ENCODE measurements around the gene LIN37. TPM values are rescaled to one million over a fixed set of nuclear protein-coding genes. Genes with fewer than 3 reads are reported as not detected.
"Not testable (repeated sequence)": the region's sequence is repeated elsewhere in the genome, so short reads cannot be mapped to it uniquely, and the experiment has no call there.

LIN37 gene
- total RNA-seq, 1 donor from 2014 or later: 14.3 TPM

- ATAC-seq (ENCODE audit: low read depth) (no peak), DNase-seq (no peak)
- Mint-ChIP-seq H3K9me3 (no peaks in the 10 kb centered on the region), H3K27ac (no peak overlapping the region), H3K4me3 (no peak overlapping the region), H3K36me3 (ENCODE audit: low read depth) (peaks cover 41% of the 10 kb centered on the region), H3K4me1 (no peaks in the 10 kb centered on the region), H3K27me3 (no peaks in the 10 kb centered on the region)
- intact Hi-C loops (cut with micrococcal nuclease): no loop called here
- POLR2A ChIA-PET: no interaction called here
- CTCF ChIA-PET: no interaction called here
- TF ChIP-seq, protein P1, sequence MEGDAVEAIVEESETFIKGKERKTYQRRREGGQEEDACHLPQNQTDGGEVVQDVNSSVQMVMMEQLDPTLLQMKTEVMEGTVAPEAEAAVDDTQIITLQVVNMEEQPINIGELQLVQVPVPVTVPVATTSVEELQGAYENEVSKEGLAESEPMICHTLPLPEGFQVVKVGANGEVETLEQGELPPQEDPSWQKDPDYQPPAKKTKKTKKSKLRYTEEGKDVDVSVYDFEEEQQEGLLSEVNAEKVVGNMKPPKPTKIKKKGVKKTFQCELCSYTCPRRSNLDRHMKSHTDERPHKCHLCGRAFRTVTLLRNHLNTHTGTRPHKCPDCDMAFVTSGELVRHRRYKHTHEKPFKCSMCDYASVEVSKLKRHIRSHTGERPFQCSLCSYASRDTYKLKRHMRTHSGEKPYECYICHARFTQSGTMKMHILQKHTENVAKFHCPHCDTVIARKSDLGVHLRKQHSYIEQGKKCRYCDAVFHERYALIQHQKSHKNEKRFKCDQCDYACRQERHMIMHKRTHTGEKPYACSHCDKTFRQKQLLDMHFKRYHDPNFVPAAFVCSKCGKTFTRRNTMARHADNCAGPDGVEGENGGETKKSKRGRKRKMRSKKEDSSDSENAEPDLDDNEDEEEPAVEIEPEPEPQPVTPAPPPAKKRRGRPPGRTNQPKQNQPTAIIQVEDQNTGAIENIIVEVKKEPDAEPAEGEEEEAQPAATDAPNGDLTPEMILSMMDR (IDR thresholded peaks at IDR 0.05): no peak
These were observed 18.3 kb downstream of the LIN37 start for GRCh38 chr19:35766571-35767104.

GRCh38 chr19:35767288-35768081 lies 19.1 kb downstream of the LIN37 start:
- Mint-ChIP-seq H3K4me3 (no peak overlapping the region), H3K36me3 (ENCODE audit: low read depth) (peaks cover 35% of the 10 kb centered on the region), H3K27ac (no peak overlapping the region), H3K4me1 (no peaks in the 10 kb centered on the region), H3K9me3 (no peaks in the 10 kb centered on the region), H3K27me3 (no peaks in the 10 kb centered on the region)
- TF ChIP-seq, protein P1 (IDR thresholded peaks at IDR 0.05): no peak
- no peak for DNase-seq
- ATAC-seq (ENCODE audit: low read depth): no peak
- intact Hi-C loops (cut with micrococcal nuclease): no loop called here
- POLR2A ChIA-PET: no interaction called here
- CTCF ChIA-PET: no interaction called here

DNA sequence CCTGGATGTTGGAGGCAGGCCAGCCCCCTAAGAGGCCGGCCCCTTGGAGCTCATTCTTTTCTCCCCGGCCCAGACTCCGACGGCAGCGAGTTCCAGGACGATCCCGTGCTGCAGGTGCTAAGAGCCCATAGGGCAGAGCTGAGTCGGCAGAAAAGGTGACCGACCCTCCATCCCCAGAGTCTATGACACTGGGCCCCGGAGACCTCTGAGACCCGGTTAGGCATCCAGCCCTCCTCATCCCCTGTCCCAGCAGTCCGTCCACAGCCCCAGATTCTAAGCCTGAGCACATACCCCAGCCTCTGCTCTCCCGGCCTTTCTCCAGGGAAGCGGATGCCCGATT lies 19.7 kb downstream of the LIN37 start:
- H3K27ac Mint-ChIP-seq: no peak overlapping the region
- H3K4me3 Mint-ChIP-seq: no peak overlapping the region
- H3K27me3 Mint-ChIP-seq: no peaks in the 10 kb centered on the region
- CTCF ChIA-PET: no interaction called here
- intact Hi-C loops (cut with micrococcal nuclease): no loop called here
- no peak for DNase-seq
- H3K4me1 Mint-ChIP-seq: no peaks in the 10 kb centered on the region
- POLR2A ChIA-PET: no interaction called here
- peaks cover 35% of the 10 kb centered on the region for H3K36me3 Mint-ChIP-seq (ENCODE audit: low read depth)
- ATAC-seq (ENCODE audit: low read depth): no peak
- no peaks in the 10 kb centered on the region for H3K9me3 Mint-ChIP-seq
- TF ChIP-seq, protein P1 (IDR thresholded peaks at IDR 0.05): no peak

DNA sequence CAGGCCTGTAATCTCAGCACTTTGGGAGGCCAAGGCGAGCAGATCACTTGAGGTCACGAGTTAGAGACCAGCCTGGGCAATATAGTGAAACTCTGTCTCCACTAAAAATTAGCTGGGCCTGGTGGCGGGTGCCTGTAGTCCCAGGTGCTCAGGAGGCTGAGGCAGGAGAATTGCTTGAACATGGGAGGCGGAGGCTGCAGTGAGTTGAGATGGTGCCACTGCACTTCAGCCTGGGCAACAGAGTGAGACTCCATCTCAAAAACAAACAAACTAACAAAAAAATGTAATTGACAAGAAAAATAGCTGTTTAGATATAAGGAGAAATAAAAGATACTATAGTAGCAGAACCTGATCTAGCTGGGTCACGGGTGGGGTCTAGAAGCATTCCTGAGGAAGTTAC lies 24.0 kb downstream of the LIN37 start:
- not testable (repeated sequence) for H3K4me1 Mint-ChIP-seq
- POLR2A ChIA-PET: interaction anchor here (0.8 kb wide), 1 partner anchor 24 kb away, joined by 5 read pairs; the partner anchor contains the start of gene LIN37

DNA sequence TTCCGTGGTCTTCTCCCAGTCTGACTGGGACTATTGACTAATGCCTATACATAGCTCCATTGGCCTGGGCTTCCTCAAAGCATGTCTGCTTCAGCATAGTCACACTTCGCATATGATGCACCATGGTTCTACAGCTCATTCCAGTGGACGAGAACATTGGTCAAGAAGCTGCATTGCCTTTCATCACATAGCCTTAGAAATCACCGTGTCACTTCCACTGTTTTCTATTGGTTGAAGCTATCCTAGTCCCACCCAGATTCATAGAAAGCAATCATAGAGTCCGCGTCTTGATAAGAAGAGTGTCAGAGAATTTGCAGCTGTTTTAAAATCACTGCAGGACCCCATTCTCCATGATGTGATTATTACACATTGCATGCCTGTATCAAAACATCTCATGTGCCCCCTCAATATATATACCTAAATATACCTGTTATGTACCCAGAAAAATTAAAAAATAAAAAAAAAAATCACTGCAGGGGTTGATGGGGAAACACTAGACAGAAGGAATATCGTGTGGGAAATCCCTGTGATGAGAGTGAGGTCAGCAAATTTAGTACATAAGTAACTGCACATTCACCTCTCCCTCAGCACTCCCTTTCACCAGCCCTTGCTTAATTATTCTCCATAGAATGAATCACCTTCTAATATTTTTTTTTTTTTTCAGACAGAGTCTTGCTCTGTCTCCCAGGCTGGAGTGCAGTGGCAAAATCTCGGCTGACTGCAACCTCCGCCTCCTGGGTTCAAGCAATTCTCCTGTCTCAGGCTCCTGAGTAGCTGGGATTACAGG lies 24.8 kb downstream of the LIN37 start:
- DNase-seq (no peak), ATAC-seq (ENCODE audit: low read depth) (no peak)
- Mint-ChIP-seq H3K27me3 (no peaks in the 10 kb centered on the region), H3K4me3 (no peak overlapping the region), H3K4me1 (peaks cover 9% of the 10 kb centered on the region), H3K27ac (no peak overlapping the region), H3K9me3 (no peaks in the 10 kb centered on the region), H3K36me3 (ENCODE audit: low read depth) (peaks cover 5% of the 10 kb centered on the region)
- POLR2A ChIA-PET: interaction anchor here (0.7 to 0.8 kb wide), 2 partner anchors 25 to 161 kb away, joined by 5 read pairs; partner anchors contain the start of genes HAUS5 and LIN37
- intact Hi-C loops (cut with micrococcal nuclease): no loop called here
- CTCF ChIA-PET: no interaction called here
- TF ChIP-seq, protein P1 (IDR thresholded peaks at IDR 0.05): no peak

More for the DNA sequence above, 24.0 kb downstream of the LIN37 start:
- CTCF ChIA-PET; H3K27me3 Mint-ChIP-seq; H3K27ac Mint-ChIP-seq; DNase-seq; H3K4me3 Mint-ChIP-seq; intact Hi-C loops (cut with micrococcal nuclease); ATAC-seq (ENCODE audit: low read depth); H3K9me3 Mint-ChIP-seq: not testable (repeated sequence)
- peaks cover 11% of the 10 kb centered on the region for H3K36me3 Mint-ChIP-seq (ENCODE audit: low read depth)
